PC-3 (cell line): ENCODE data around the gene IFT43. TPM values are rescaled to one million over a fixed set of nuclear protein-coding genes. Genes with fewer than 3 reads are reported as not detected.

Experiments used
- ATAC-seq: fragments of 200-7000 bp; cut with Tn5 transposase; 2 replicates; pipeline ENCODE4 v1.9.1; 2020; ENCODE audit warnings: mild to moderate bottlenecking, moderate library complexity
- BruUV-seq: library from RNA; stranded (reverse); fragments of 400-500 nt; replicated peaks from 2 replicates; lab custom pipeline; 2021; lab: Mats Ljungman, UMichigan
- CTCF ChIA-PET: fragments of 300-600 bp; sonication (Branson Sonifier 250); formaldehyde crosslinking; loops from one replicate; lab custom pipeline; 2022; ENCODE audit warnings: antibody characterized with exemption; lab: Charles Lee
- POLR2A ChIA-PET: fragments of 300-600 bp; sonication (Branson Sonifier 250); formaldehyde crosslinking; loops from one replicate; lab custom pipeline; 2022; ENCODE audit warnings: antibody characterized with exemption; ENCODE audit not compliant: unreplicated experiment; lab: Charles Lee
- DNase-seq: peaks from one replicate; pipeline ENCODE4 v3.0.0-alpha.2; 2015
- H2AFZ ChIP-seq: fragments of 300-600 bp; sonication (generic); 2 replicates; pipeline ENCODE4 v1.6.0; 2016; ENCODE audit warnings: antibody characterized with exemption, low read length
- H3F3A ChIP-seq: fragments of 300-600 bp; sonication (generic); one replicate; pipeline ENCODE4 v1.6.0; 2017; ENCODE audit warnings: antibody characterized with exemption, low read length, control low read depth, mild to moderate bottlenecking; ENCODE audit not compliant: unreplicated experiment
- H3K27ac ChIP-seq: fragments of 300-600 bp; sonication (generic); 2 replicates; pipeline ENCODE4 v1.5.1; 2016; ENCODE audit warnings: mild to moderate bottlenecking, low read length
- H3K27me3 ChIP-seq: fragments of 300-600 bp; sonication (generic); 2 replicates; pipeline ENCODE4 v1.6.1; 2016; ENCODE audit warnings: low read length, mixed read lengths
- H3K36me3 ChIP-seq: fragments of 300-600 bp; sonication (generic); 2 replicates; pipeline ENCODE4 v1.6.1; 2016; ENCODE audit warnings: low read depth, mixed run types, low read length, mixed read lengths
- H3K4me1 ChIP-seq: fragments of 300-600 bp; sonication (generic); 2 replicates; pipeline ENCODE4 v1.5.1; 2016; ENCODE audit warnings: low read length; ENCODE audit not compliant: insufficient read depth
- H3K4me2 ChIP-seq: fragments of 300-600 bp; sonication (generic); 2 replicates; pipeline ENCODE4 v1.6.0; 2016; ENCODE audit warnings: low read length
- H3K4me3 ChIP-seq: fragments of 300-600 bp; sonication (generic); 2 replicates; pipeline ENCODE4 v1.5.1; 2016; ENCODE audit warnings: mild to moderate bottlenecking, low read length, mixed read lengths
- H3K79me2 ChIP-seq: fragments of 300-600 bp; sonication (generic); 2 replicates; pipeline ENCODE4 v1.6.1; 2017; ENCODE audit warnings: low read length, mixed read lengths
- H3K9ac ChIP-seq: fragments of 300-600 bp; sonication (generic); 2 replicates; pipeline ENCODE4 v1.6.0; 2016; ENCODE audit warnings: mild to moderate bottlenecking, low read length
- H3K9me2 ChIP-seq: fragments of 300-600 bp; sonication (generic); replicated peaks from 2 replicates; pipeline ENCODE4 v1.6.1; 2016; ENCODE audit warnings: mixed run types, low read length, mixed read lengths
- H3K9me3 ChIP-seq: fragments of 300-600 bp; sonication (generic); 2 replicates; pipeline ENCODE4 v1.6.1; 2016; ENCODE audit warnings: low read length, mixed read lengths
- H4K20me1 ChIP-seq: fragments of 300-600 bp; sonication (generic); 2 replicates; pipeline ENCODE4 v1.6.1; 2016; ENCODE audit warnings: low read length, mixed read lengths
- CTCF ChIP-seq: fragments of 300-600 bp; sonication (generic); conservative IDR thresholded peaks from 2 replicates; pipeline ENCODE4 v1.5.1; 2017; ENCODE audit warnings: antibody characterized with exemption, low read depth, mild to moderate bottlenecking, low read length
- EZH2 ChIP-seq: fragments of 300-600 bp; sonication (generic); IDR thresholded peaks from one replicate; pipeline ENCODE4 v1.6.1; 2017; ENCODE audit warnings: antibody characterized with exemption, mild to moderate bottlenecking, low read length; ENCODE audit not compliant: unreplicated experiment
- EZH2phosphoT487 ChIP-seq: fragments of 300-600 bp; sonication (generic); IDR thresholded peaks from 2 replicates; pipeline ENCODE4 v1.6.1; 2018; ENCODE audit warnings: mild to moderate bottlenecking, antibody characterized with exemption, low read length, borderline replicate concordance
- intact Hi-C: fragments of 100-400 bp; cut with micrococcal nuclease; formaldehyde crosslinking; loops from 2 replicates; pipeline ENCODE4 v1.9.0; 2023
- total RNA-seq: library from RNA; depleted of rRNA; stranded (reverse); fragments of >200 nt; gene quantifications from 2 replicates; pipeline ENCODE4 v1.2.3, GENCODE V29; 2014

IFT43 gene
- total RNA-seq, 1 experiment from 2014 or later, result 41.3 TPM

- BruUV-seq, result no TSS peak
- no peak for ATAC-seq
- Histone ChIP-seq H3K4me1 (no peaks in the 10 kb centered on the region), H3K4me2 (no peak overlapping the region), H3K4me3 (no peak overlapping the region), H3K9ac (no peak overlapping the region), H3F3A (no peaks in the 10 kb centered on the region), H2AFZ (no peak overlapping the region), H3K9me2 (no peaks in the 10 kb centered on the region), H3K36me3 (no peaks in the 10 kb centered on the region), H3K27ac (no peak overlapping the region), H3K9me3 (no peaks in the 10 kb centered on the region), H3K27me3 (peaks cover 12% of the 10 kb centered on the region), H3K79me2 (no peaks in the 10 kb centered on the region), H4K20me1 (no peaks in the 10 kb centered on the region)
- CTCF ChIA-PET, result no interaction called here
- intact Hi-C loops, result no loop called here
- DNase-seq, result no peak
- no peak for TF ChIP-seq CTCF
- TF ChIP-seq EZH2, result no peak
- POLR2A ChIA-PET, result no interaction called here
Observed at GRCh38 chr14:76097547-76097946, 112.0 kb downstream of the IFT43 start.

GRCh38 chr14:76098047-76098446 is 112.5 kb downstream of the IFT43 start:
- H2AFZ ChIP-seq, result no peak overlapping the region
- POLR2A ChIA-PET, result no interaction called here

More at GRCh38 chr14:76098047-76098446, 112.5 kb downstream of the IFT43 start:
- no peaks in the 10 kb centered on the region for H3K79me2 ChIP-seq
- DNase-seq (no peak), ATAC-seq (no peak)
- H3K4me3 ChIP-seq, result no peak overlapping the region
- BruUV-seq, result no TSS peak
- H3F3A ChIP-seq, result no peaks in the 10 kb centered on the region
- H4K20me1 ChIP-seq, result no peaks in the 10 kb centered on the region
- H3K4me1 ChIP-seq, result no peaks in the 10 kb centered on the region
- TF ChIP-seq EZH2phosphoT487 (no peak), CTCF (no peak), EZH2 (no peak)
- no peaks in the 10 kb centered on the region for H3K36me3 ChIP-seq
- CTCF ChIA-PET, result no interaction called here
- H3K9me3 ChIP-seq, result no peaks in the 10 kb centered on the region
- no peaks in the 10 kb centered on the region for H3K9me2 ChIP-seq
- intact Hi-C loops, result no loop called here
- H3K27ac ChIP-seq, result no peak overlapping the region
- no peak overlapping the region for H3K9ac ChIP-seq
- H3K4me2 ChIP-seq, result no peak overlapping the region
- peaks cover 12% of the 10 kb centered on the region for H3K27me3 ChIP-seq
